G401 (cell line): ENCODE data around the gene MYL6. TPM values are rescaled to one million over a fixed set of nuclear protein-coding genes. Genes with fewer than 3 reads are reported as not detected.
A peak's percentile ranks its signal among the peaks of the same experiment; 100 is the strongest.
"Not testable (repeated sequence)": the region's sequence is repeated elsewhere in the genome, so short reads cannot be mapped to it uniquely, and the experiment has no call there.

Experiments
- DNase-seq: peaks from one replicate; pipeline ENCODE4 v3.0.0-alpha.2; 2015; ENCODE audit warnings: low spot score
- in situ Hi-C: cut with HindIII; loops from 2 replicates; pipeline ENCODE4 v1.10.0; 2016; ENCODE audit warnings: low sequenced_read_pairs, mixed read lengths
- total RNA-seq: library from RNA; depleted of rRNA; stranded (reverse); fragments of >200 nt; shearing (Covaris generic); gene quantifications from 2 replicates; pipeline ENCODE4 v1.2.3, GENCODE V29; 2014

MYL6 gene
- total RNA-seq, 1 experiment from 2014 or later, result 1,669 TPM

- in situ Hi-C loops, result no loop called here
- no peak for DNase-seq
Observed at GRCh38 chr12:56153678-56154065, 4.5 kb upstream of the MYL6 start.

GRCh38 chr12:56154246-56154771, 3.9 kb upstream of the MYL6 start:
- in situ Hi-C loops, result no loop called here
- DNase-seq, result no peak

DNA sequence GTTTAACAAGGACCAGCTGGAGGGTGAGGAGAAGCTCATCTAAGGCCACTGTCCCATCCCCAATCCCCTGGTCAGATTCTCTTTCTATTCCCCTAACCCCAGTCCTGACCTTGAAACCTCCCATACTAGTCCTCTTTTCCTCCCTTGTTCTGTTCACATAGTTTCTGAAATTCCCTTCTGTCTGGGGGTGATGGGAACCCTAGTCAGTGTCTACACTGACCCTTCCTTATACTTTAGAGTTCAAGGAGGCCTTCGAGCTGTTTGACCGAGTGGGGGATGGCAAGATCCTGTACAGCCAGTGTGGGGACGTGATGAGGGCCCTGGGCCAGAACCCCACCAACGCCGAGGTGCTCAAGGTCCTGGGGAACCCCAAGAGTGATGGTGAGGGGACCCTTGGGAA, 3.3 kb upstream of the MYL6 start:
- DNase-seq, result no peak
- in situ Hi-C loops, result no loop called here

DNA sequence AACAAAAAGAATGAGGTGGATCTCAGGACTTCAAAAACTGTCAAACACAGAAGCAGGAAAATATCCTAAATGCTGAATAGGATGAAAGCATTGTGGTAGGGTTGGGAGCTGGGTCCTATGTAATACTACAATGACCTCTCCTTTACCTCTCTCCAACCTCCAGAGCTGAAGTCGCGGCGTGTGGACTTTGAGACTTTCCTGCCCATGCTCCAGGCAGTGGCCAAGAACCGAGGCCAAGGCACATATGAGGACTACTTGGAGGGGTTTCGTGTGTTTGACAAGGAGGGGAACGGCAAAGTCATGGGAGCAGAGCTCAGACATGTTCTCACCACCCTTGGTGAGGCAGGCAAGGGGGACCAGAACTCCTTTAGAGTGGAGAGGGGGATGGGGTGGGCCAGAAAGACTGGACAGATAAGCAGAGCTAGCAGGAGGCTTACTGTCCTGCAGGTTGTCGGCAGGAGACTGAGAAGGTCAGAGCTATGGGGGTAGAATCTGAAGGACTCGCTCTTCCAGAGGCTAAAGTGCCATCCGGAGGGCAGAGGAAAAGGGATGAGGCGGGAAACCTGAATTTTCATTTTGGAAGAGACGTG, 2.8 kb upstream of the MYL6 start:
- in situ Hi-C loops, result no loop called here
- DNase-seq, result no peak

DNA sequence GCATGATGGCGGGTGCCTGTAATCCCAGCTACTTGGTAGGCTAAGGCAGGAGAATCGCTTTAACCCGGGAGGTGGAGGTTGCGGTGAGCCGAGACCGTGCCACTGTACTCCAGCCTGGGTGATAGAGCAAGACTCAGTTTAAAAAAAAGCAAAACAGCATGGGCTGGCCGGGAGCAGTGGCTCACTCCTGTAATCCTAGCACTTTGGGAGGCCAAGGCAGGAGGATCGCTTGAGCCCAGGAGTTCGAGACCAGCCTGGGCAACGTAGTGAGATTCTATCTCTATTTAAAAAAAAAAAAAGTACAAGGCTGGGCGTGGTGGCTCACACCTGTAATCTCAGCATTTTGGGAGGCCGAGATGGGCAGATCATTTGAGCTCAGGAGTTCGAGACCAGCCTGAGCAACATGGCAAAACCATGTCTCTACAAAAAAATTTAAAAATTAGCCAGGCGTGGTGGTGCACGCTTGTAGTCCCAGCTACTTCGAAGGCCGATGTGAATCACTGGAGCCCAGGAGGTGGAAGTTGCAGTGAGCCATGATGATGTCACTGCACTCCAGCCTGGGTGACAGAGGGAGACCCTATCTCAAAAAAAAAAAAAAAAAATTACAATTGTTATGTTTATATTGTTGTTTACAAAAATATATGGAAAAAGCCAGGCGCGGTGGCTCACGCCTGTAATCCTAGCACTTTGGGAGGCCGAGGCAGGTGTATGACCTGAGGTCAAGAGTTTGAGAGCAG, 1.5 kb upstream of the MYL6 start:
- DNase-seq, in situ Hi-C loops: not testable (repeated sequence)

DNA sequence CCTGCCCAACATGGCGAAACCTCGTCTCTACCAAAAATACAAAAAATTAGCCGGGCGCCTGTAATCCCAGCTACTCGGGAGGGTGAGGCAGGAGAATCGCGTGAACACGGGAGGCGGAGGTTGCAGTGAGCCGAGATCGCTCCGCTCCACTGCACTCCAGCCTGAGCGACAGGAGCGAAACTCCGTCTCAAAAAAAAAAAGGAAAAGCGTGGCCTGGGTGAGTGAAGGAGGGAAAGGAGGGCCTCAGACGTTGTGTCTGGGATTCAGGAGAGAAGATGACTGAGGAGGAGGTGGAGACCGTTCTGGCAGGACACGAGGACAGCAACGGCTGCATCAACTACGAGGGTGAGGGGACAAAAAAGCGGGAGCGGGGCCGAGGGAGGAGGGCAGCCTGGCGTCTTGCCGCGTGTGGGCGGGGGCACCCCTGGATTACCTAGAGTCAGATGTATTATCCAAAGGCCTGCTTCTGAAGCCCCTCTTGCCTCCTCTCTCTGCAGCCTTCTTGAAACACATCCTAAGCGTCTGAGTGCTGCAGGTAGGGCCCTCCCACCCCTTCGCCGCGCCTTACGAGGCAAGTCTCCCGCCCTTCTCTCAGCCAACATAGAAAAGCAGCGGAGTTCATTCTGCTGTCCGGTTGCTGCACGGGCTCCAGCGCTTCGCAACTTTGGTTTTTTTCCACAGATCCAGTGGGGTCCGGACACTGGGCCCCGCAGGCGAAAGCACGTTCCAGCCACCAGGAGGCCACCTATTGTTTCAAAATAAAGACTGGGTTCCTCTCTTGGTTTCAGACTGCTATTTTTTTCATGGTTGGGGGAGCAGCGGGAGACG, 744 bp upstream of the MYL6 start:
- in situ Hi-C loops, result no loop called here
- DNase-seq, result peak; percentile 84

DNA sequence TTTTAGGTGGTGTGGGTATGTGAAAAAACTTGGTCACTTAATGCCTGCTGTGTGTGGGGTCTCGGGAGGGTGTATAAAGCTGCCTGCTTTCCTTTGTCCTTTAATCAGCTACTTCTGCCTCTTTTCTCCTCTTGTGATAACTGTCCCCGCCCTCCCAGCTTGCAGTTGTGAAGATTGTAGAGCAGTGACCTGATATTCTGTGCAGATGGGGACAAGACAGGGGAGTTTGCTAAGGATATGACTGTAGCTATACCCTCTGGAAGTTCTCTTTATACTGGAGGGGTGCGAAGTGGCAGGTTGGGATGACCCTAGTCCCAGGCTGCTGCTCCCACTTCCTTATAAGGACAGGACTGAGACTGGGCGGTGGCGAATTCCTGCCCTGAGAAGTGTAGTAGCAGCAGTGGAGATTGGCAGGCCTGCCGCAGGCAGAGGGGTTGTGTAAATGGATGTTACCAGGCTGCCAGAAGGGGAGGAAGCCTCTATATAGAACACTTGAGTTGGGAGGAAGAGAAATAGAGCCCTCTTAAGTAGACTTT, 835 bp downstream of the MYL6 start:
- DNase-seq, result peak; percentile 69
- in situ Hi-C loops, result no loop called here

GRCh38 chr12:56159482-56160192, 1.5 kb downstream of the MYL6 start:
- DNase-seq, result no peak
- in situ Hi-C loops, result no loop called here

DNA sequence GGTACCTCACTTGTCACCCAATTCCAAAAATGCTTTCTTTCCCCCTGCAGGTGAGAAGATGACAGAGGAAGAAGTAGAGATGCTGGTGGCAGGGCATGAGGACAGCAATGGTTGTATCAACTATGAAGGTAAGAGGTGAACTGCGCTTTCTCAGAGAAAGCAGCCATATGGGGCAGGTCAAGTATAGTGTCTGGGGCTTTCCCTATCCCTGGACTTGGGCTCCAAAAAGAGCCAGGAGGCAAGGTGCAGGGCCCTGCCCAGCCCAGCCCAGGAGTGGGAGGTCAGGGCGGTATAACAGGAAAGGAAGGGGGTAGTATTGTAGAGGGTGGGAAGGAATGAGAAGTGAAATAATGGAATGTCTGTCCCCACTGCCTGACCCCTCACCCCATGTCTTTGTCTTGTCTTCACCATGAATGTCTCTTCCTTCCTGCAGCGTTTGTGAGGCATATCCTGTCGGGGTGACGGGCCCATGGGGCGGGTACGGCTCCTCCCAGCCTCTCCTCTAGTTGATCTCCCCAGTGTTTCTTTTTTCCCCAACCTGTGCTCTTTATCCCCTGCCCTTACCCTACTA, 2.1 kb downstream of the MYL6 start:
- no peak for DNase-seq
- in situ Hi-C loops, result no loop called here

GRCh38 chr12:56160894-56161689, 2.9 kb downstream of the MYL6 start:
- DNase-seq, result no peak

GRCh38 chr12:56161690-56162351, 3.7 kb downstream of the MYL6 start:
- no peak for DNase-seq
- in situ Hi-C loops, result no loop called here

More at GRCh38 chr12:56160894-56161689, 2.9 kb downstream of the MYL6 start:
- in situ Hi-C loops, result no loop called here

- DNase-seq, result no peak
- in situ Hi-C loops, result no loop called here
Observed at GRCh38 chr12:56162468-56163290, 4.5 kb downstream of the MYL6 start.

GRCh38 chr12:56163533-56164344, 5.6 kb downstream of the MYL6 start:
- in situ Hi-C loops, result no loop called here
- no peak for DNase-seq

DNA sequence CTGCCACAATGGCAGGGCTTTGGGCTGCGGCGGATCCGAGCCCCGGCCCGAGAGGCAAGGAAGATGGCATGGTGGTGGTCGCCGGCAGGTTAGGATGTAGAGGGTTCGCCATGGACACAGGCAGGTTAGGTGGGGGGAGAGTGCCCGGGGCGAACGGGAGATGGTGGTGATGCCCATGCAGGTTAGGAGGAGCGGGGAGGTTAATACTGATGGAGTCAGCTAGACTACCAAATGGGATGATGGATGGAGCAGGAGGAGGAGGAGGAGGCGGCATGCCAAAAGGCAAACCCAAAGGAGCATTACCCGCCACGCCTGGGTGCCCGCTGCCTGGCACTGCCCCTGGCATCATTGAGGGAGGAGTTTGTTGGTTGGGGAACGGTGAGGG, 6.2 kb downstream of the MYL6 start:
- DNase-seq, result no peak
- in situ Hi-C loops, result no loop called here

GRCh38 chr12:56165369-56165768, 7.2 kb downstream of the MYL6 start:
- in situ Hi-C loops, result no loop called here
- no peak for DNase-seq

GRCh38 chr12:56169229-56169759, 11.1 kb downstream of the MYL6 start:
- no peak for DNase-seq
- in situ Hi-C loops, result no loop called here
